Body of pancreas (tissue), 4 donors: Measurements from ENCODE around the gene PDHX.

ENCODE experiments used
- CTCF ChIP-seq, 7 experiments: fragments of 450-650 bp in 4 of 7; fragments of 200-600 bp in 3 of 7; sonication (generic) in 3 of 7; IDR thresholded peaks; one replicate each; pipeline ENCODE4 v1.5.1; 2016 to 2019; ENCODE audit warnings: antibody characterized with exemption in 7 of 7
- POLR2A ChIP-seq, 3 donors: fragments of 450-650 bp; IDR thresholded peaks; one replicate each; pipeline ENCODE4 v1.6.1; 2016; ENCODE audit warnings: antibody characterized with exemption in 3 of 3, mild to moderate bottlenecking in 2 of 3

GRCh38 chr11:34916843-34917770, 689 bp downstream of the PDHX start:
- no peak for TF ChIP-seq CTCF (IDR thresholded peaks at IDR 0.05)
- TF ChIP-seq POLR2A (IDR thresholded peaks at IDR 0.05) = no peak
